Ovary (tissue), 3 donors: ENCODE data around the gene FRY.

ENCODE experiments used
- POLR2A ChIP-seq: fragments of 450-650 bp; IDR thresholded peaks from one replicate; pipeline ENCODE4 v1.6.1; 2017; ENCODE audit warnings: antibody characterized with exemption, mild to moderate bottlenecking, moderate library complexity
- TF ChIP-seq, protein P1 (sequence below), 3 donors: fragments of 450-650 bp in 2 of 3; fragments of 200-600 bp in 1 of 3; IDR thresholded peaks; one replicate each; pipeline versions ENCODE4 v1.5.1 to v1.8.0; 2016 to 2022; ENCODE audit warnings: antibody characterized with exemption in 3 of 3, mild to moderate bottlenecking in 1 of 3
- donor health status: DM: no; HTN: no; CAD: no.

DNA sequence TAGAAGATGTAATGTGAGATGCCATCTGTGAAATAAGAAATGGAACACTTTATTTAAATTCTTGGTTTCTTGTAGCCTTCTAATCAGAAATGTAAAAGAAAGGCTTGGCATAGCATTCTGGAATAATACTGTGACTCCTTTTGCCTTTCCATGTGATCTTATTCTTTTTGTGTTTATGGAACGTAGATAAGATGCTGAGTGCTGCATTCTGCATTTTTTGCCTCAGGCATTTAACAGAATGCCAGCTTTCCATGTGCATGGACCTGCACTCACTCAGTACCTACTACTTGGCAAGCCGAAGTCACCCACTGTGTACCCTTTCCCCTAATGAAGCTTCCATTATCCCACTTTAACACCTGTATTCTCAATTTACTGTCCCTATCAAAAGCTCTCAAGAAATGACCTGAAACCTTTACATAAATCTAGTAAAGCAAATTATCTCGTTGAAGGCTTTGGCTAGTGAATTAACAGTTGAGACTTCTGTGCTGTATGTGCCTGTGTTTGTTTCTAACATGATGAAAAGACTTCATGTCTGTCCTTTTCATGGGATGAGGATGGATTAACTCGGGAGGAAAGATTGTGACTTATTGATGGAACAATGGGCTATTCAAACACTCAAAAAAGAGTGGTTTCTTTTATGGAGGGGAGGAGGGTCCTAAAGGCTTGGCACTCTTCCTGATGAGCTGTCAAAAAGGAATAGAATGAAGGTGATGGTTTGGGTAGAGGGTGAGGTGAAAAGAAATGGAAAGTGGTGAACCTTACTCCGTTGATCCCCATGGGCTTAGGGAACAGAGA, 44.7 kb upstream of the FRY start:
- TF ChIP-seq, protein P1, sequence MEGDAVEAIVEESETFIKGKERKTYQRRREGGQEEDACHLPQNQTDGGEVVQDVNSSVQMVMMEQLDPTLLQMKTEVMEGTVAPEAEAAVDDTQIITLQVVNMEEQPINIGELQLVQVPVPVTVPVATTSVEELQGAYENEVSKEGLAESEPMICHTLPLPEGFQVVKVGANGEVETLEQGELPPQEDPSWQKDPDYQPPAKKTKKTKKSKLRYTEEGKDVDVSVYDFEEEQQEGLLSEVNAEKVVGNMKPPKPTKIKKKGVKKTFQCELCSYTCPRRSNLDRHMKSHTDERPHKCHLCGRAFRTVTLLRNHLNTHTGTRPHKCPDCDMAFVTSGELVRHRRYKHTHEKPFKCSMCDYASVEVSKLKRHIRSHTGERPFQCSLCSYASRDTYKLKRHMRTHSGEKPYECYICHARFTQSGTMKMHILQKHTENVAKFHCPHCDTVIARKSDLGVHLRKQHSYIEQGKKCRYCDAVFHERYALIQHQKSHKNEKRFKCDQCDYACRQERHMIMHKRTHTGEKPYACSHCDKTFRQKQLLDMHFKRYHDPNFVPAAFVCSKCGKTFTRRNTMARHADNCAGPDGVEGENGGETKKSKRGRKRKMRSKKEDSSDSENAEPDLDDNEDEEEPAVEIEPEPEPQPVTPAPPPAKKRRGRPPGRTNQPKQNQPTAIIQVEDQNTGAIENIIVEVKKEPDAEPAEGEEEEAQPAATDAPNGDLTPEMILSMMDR (IDR thresholded peaks at IDR 0.05), result no peak
- TF ChIP-seq POLR2A, result no peak
